ENCODE data around the gene RAD9A. TPM values are rescaled to one million over a fixed set of nuclear protein-coding genes. Genes with fewer than 3 reads are reported as not detected.

Gene RAD9A
- total and polyA plus RNA-seq, 9 of the 15 experiments (the other 6 are each of a cell fraction or from before 2014, with no cell fraction given), result 1.4 to 41.2 (median 16.1) TPM

DNA sequence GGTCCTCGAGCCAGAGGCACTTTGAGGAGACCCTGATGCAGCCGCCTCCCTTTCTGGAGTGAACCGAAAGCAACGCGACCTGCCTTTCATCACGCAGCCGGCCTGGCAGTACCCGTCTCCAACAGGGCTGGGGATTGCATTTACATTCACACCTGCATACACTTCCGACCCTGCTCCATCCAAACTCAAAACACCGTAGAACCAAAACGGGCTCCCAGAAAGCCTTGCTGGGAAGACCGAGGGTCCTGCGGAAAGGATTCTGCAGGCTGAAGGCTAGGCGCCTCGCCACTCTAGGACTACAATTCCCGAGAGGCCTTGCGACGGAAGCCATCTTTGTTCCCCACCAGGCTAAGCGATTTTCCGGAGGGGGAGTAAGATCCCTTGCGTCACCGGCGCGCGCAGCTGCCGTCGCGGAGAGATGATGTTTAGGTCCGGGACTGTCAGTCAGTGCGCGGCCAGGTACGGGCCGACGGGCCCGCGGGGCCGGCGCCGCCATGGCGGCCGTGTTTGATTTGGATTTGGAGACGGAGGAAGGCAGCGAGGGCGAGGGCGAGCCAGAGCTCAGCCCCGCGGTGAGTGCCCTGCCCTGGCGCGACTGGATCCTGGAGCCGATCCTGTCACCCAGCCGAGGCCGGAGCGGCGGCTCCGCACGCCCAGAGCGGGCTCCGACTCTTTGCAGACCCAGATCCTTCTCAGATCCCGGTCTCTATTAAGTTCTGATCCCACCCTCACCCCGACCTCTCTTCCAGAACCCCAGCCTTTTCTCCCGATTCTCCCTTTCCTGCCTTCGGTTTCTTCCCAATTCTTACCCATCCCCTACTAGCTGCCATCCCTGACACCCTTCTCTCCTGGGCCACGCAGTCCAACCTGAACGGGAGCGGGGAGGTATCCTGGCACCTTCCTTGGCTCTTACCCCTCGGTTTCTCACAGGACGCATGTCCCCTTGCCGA, 36.5 kb downstream of the RAD9A start, which contains the start of gene RPS6KB2 (continued):
- TF ChIP-seq, protein P1, sequence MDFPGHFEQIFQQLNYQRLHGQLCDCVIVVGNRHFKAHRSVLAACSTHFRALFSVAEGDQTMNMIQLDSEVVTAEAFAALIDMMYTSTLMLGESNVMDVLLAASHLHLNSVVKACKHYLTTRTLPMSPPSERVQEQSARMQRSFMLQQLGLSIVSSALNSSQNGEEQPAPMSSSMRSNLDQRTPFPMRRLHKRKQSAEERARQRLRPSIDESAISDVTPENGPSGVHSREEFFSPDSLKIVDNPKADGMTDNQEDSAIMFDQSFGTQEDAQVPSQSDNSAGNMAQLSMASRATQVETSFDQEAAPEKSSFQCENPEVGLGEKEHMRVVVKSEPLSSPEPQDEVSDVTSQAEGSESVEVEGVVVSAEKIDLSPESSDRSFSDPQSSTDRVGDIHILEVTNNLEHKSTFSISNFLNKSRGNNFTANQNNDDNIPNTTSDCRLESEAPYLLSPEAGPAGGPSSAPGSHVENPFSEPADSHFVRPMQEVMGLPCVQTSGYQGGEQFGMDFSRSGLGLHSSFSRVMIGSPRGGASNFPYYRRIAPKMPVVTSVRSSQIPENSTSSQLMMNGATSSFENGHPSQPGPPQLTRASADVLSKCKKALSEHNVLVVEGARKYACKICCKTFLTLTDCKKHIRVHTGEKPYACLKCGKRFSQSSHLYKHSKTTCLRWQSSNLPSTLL (IDR thresholded peaks at IDR 0.05), result no peak
- TF ChIP-seq NRF1 (conservative IDR thresholded peaks at IDR 0.05 in 1 of 2, IDR thresholded peaks at IDR 0.05 in 1 of 2) (peak; percentile 87 to 90), KAT2B (IDR thresholded peaks at IDR 0.05; ENCODE audit: low read depth, low read length) (no peak), C11orf30 (IDR thresholded peaks at IDR 0.05; ENCODE audit: low read depth) (peak; percentile 97), ZNF124 (CRISPR knock-in tag; IDR thresholded peaks at IDR 0.05) (no peak), SMARCA5 (IDR thresholded peaks at IDR 0.05) (no peak), YY1 (IDR thresholded peaks at IDR 0.05; ENCODE audit: borderline replicate concordance in 1 of 3, control insufficient read depth in 1 of 3, extremely low read depth in 1 of 3, insufficient read depth in 3 of 3, insufficient read length in 1 of 3, insufficient replicate concordance in 2 of 3, low read depth in 1 of 3, low read length in 2 of 3) (peak; percentile 94 to 99 (median 99)), POLR2A (conservative IDR thresholded peaks at IDR 0.05) (peak; percentile 89), PHTF2 (CRISPR knock-in tag; IDR thresholded peaks at IDR 0.05) (no peak), ZNF23 (CRISPR knock-in tag; IDR thresholded peaks at IDR 0.05) (no peak), GABPB2 (CRISPR knock-in tag; conservative IDR thresholded peaks at IDR 0.05) (no peak), ZBTB17 (CRISPR knock-in tag; IDR thresholded peaks at IDR 0.05) (peak; percentile 89), ZNF551 (CRISPR knock-in tag; IDR thresholded peaks at IDR 0.05) (no peak), SPI1 (IDR thresholded peaks at IDR 0.05; ENCODE audit: borderline replicate concordance, low read depth, low read length) (no peak), HEY1 (CRISPR knock-in tag; IDR thresholded peaks at IDR 0.05; ENCODE audit: borderline replicate concordance) (no peak)
- TF ChIP-seq, protein P2, sequence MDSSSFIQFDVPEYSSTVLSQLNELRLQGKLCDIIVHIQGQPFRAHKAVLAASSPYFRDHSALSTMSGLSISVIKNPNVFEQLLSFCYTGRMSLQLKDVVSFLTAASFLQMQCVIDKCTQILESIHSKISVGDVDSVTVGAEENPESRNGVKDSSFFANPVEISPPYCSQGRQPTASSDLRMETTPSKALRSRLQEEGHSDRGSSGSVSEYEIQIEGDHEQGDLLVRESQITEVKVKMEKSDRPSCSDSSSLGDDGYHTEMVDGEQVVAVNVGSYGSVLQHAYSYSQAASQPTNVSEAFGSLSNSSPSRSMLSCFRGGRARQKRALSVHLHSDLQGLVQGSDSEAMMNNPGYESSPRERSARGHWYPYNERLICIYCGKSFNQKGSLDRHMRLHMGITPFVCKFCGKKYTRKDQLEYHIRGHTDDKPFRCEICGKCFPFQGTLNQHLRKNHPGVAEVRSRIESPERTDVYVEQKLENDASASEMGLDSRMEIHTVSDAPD (CRISPR knock-in tag; IDR thresholded peaks at IDR 0.05), result no peak
- TF ChIP-seq, protein P3, sequence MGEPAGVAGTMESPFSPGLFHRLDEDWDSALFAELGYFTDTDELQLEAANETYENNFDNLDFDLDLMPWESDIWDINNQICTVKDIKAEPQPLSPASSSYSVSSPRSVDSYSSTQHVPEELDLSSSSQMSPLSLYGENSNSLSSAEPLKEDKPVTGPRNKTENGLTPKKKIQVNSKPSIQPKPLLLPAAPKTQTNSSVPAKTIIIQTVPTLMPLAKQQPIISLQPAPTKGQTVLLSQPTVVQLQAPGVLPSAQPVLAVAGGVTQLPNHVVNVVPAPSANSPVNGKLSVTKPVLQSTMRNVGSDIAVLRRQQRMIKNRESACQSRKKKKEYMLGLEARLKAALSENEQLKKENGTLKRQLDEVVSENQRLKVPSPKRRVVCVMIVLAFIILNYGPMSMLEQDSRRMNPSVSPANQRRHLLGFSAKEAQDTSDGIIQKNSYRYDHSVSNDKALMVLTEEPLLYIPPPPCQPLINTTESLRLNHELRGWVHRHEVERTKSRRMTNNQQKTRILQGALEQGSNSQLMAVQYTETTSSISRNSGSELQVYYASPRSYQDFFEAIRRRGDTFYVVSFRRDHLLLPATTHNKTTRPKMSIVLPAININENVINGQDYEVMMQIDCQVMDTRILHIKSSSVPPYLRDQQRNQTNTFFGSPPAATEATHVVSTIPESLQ (CRISPR knock-in tag; IDR thresholded peaks at IDR 0.05), result 0 out of 2 replicates have a peak, but pooled peaks have one; percentile 67
- TF ChIP-seq, protein P4, sequence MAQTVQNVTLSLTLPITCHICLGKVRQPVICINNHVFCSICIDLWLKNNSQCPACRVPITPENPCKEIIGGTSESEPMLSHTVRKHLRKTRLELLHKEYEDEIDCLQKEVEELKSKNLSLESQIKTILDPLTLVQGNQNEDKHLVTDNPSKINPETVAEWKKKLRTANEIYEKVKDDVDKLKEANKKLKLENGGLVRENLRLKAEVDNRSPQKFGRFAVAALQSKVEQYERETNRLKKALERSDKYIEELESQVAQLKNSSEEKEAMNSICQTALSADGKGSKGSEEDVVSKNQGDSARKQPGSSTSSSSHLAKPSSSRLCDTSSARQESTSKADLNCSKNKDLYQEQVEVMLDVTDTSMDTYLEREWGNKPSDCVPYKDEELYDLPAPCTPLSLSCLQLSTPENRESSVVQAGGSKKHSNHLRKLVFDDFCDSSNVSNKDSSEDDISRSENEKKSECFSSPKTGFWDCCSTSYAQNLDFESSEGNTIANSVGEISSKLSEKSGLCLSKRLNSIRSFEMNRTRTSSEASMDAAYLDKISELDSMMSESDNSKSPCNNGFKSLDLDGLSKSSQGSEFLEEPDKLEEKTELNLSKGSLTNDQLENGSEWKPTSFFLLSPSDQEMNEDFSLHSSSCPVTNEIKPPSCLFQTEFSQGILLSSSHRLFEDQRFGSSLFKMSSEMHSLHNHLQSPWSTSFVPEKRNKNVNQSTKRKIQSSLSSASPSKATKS (CRISPR knock-in tag; IDR thresholded peaks at IDR 0.05), result no peak
